ENCODE measurements around the gene PPP6R2. TPM values are rescaled to one million over a fixed set of nuclear protein-coding genes. Genes with fewer than 3 reads are reported as not detected.
"Not testable (repeated sequence)": the region's sequence is repeated elsewhere in the genome, so short reads cannot be mapped to it uniquely, and the experiment has no call there.

Gene PPP6R2
- total RNA-seq, 4 donors from 2014 or later, result 82.8 to 201 (median 111) TPM

DNA sequence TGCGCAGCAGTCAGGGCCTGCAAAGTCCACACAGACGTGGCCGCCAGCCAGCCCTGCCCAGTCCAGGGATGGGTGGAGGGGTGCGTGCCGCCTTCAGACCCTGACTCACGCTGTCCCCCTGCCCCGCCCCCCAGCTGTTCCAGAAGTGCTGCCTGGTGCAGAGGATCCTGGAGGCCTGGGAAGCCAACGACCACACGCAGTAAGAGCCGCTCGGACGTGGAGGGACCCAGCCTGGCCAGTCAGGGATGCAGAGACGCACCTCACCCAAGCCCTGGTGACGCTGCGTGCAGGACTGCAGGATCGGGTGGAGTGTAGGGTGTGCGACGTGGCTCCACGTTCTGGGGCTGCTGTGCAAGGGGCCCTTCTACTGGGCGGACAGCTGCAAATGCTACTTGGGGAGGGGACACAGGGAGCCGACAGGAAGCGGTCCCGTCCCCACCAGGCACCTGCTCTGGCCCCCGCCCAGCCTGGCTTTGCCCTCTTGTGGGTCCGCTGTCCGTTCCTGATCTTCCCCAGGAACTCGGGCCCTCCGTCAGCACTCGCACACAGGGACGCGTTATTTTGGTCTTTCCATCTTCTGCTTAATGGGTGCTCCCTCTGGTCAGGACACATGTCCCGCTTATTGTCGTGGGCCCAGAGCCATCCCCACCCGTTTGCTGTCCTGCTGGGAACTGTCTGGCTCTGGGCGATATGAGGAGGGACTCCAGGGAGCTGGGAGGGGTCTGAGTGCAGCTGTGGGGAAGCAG is 89.2 kb downstream of the PPP6R2 start:
- Histone ChIP-seq H3K4me1 (no peaks in the 10 kb centered on the region), H3K4me3 (no peak overlapping the region), H3K27me3 (no peaks in the 10 kb centered on the region), H3K36me3 (peaks cover 0 to 84% (median 0%) of the 10 kb centered on the region in 3 donors), H3K9me3 (no peaks in the 10 kb centered on the region), H3K27ac (no peak overlapping the region)
- no peak for DNase-seq
- no peak for TF ChIP-seq POLR2A (IDR thresholded peaks at IDR 0.05)
- TF ChIP-seq, protein P1, sequence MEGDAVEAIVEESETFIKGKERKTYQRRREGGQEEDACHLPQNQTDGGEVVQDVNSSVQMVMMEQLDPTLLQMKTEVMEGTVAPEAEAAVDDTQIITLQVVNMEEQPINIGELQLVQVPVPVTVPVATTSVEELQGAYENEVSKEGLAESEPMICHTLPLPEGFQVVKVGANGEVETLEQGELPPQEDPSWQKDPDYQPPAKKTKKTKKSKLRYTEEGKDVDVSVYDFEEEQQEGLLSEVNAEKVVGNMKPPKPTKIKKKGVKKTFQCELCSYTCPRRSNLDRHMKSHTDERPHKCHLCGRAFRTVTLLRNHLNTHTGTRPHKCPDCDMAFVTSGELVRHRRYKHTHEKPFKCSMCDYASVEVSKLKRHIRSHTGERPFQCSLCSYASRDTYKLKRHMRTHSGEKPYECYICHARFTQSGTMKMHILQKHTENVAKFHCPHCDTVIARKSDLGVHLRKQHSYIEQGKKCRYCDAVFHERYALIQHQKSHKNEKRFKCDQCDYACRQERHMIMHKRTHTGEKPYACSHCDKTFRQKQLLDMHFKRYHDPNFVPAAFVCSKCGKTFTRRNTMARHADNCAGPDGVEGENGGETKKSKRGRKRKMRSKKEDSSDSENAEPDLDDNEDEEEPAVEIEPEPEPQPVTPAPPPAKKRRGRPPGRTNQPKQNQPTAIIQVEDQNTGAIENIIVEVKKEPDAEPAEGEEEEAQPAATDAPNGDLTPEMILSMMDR (IDR thresholded peaks at IDR 0.05), result no peak

DNA sequence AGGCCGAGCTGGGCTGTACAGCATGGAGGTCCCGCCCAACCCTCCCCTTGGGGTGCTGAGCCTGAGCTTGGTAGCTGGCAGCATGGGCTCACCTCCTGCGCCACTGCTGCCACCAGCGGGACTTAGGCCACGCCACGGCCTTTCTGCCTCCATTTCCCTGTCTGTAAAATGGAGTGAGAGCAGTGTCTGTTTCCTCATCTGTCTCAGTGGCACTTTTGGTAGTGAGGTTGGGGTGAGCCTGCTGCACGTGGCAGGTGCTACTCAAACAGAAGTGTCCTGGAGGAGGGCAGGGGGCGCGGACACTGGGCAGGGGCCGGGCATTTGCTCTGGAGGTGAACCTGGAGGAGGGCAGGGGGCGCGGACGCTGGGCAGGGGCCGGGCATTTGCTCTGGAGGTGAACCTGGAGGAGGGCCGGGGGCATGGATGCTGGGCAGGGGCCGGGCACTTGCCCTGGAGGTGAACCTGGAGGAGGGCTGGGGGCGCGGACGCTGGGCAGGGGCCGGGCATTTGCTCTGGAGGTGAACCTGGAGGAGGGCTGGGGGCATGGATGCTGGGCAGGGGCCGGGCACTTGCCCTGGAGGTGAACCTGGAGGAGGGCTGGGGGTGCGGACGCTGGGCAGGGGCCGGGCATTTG is 89.9 kb downstream of the PPP6R2 start:
- peaks cover 0 to 84% (median 0%) of the 10 kb centered on the region in 3 donors for H3K36me3 ChIP-seq
- not testable (repeated sequence) for H3K27me3 ChIP-seq, DNase-seq, H3K27ac ChIP-seq, H3K9me3 ChIP-seq, H3K4me3 ChIP-seq, H3K4me1 ChIP-seq

DNA sequence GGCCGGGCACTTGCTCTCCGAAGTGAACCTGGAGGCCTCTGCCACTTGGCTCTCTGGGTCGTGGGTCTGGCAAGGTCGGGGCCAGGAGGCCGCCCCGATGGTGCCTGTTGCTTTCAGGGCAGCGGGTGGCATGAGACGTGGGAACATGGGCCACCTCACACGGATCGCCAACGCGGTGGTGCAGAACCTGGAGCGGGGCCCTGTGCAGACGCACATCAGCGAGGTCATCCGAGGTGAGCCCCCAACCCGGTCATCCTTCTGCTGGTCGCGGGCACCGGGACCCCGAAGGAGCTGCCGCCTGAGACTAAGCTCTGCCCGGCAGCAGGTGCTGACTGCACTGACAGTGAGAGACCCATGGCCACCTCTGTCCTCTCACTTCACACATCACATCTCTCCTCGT is 91.7 kb downstream of the PPP6R2 start:
- H3K27me3 ChIP-seq, result no peaks in the 10 kb centered on the region
- DNase-seq, result peak in 1 of 3 donors; percentile 44
- H3K27ac ChIP-seq, result no peak overlapping the region
- no peak for TF ChIP-seq POLR2A (IDR thresholded peaks at IDR 0.05)
- TF ChIP-seq, protein P1 (IDR thresholded peaks at IDR 0.05), result no peak
- no peak overlapping the region for H3K4me3 ChIP-seq
- H3K9me3 ChIP-seq, result no peaks in the 10 kb centered on the region
- H3K36me3 ChIP-seq, result peaks cover 0 to 85% (median 0%) of the 10 kb centered on the region in 3 donors
- no peaks in the 10 kb centered on the region for H3K4me1 ChIP-seq

DNA sequence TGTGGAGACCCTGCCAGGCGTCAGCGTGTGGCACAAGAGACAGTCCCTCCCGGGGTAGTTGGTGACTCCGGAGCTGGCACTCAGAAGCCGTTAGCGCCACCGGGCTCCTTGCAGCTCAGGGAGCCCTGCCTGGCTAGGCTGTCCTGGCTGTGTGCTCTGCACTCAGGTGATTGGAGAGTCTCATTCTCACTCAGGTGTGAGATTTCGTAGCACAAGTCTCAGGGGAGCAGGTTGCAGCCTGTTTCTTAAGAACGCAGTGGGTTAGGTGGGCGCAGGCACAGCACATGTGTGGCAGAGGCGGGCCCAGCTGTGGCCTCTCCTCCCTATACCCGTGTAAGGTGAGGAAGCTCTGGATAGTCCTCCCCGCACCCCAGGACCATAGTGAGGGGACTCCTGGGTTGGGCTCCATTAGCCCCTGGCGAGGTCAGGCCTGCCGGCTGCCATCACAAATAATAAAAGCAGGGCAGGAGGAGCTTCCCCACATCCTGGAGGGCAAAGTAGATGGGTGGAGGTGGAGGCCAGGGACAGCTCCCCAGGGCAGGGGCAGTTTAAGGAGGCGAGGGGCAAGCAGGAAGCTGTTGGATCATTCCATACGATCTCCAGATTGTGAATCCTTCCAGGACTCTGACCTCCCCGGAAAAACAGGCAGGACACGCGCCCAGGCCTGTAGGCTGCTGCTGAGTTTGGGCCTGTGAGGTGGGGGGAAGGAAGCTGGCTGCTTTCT is 92.3 kb downstream of the PPP6R2 start:
- no peak for DNase-seq
- Histone ChIP-seq H3K27me3 (no peaks in the 10 kb centered on the region), H3K9me3 (no peaks in the 10 kb centered on the region), H3K4me1 (no peaks in the 10 kb centered on the region), H3K4me3 (no peak overlapping the region), H3K36me3 (peaks cover 0 to 85% (median 0%) of the 10 kb centered on the region in 3 donors), H3K27ac (no peak overlapping the region)
- TF ChIP-seq POLR2A (IDR thresholded peaks at IDR 0.05), result no peak
- TF ChIP-seq, protein P1 (IDR thresholded peaks at IDR 0.05), result no peak

DNA sequence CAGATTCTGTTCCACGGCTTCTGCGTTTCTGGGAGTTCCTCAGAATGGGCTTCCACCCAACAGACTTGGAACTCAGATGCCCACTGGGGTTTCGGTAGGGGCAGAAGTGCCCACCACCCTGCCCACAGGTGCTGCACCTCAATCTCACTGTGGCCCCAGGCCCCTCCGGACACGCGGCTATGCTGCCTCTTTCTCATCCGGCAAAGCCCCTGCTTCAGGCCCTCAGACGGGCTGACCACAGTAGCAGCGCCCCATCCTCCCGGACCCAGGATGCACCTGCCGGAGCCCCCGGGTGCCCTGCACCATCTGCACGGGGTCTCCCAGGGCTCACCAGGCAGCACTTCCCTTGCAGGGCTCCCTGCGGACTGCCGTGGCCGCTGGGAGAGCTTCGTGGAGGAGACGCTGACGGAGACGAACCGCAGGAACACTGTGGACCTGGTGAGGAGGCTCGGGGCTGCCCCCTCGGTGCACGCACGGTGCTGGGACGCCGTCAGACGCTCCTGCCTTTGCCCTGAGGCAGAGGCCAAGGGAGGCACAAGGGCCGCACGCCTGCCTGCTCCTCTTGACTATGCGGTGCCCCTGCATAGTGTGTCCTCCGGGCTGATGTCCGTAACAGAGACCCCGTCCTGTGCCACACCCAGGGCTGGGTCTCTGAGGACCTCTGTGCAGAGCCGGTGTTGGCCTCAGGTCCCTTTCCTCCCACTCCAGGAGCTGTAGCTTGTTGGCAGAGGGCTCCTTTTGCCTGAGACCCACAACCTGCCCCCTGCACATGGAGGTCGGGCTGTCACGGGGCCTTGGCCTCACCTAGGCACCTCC is 93.1 kb downstream of the PPP6R2 start:
- no peak for DNase-seq
- Histone ChIP-seq H3K4me1 (no peaks in the 10 kb centered on the region), H3K27me3 (no peaks in the 10 kb centered on the region), H3K27ac (no peak overlapping the region), H3K4me3 (no peak overlapping the region), H3K9me3 (no peaks in the 10 kb centered on the region), H3K36me3 (peaks cover 0 to 85% (median 0%) of the 10 kb centered on the region in 3 donors)
- no peak for TF ChIP-seq POLR2A (IDR thresholded peaks at IDR 0.05)
- TF ChIP-seq, protein P1 (IDR thresholded peaks at IDR 0.05), result no peak
